HFFc6 (cell line): ENCODE measurements around the gene PDE4B. TPM values are rescaled to one million over a fixed set of nuclear protein-coding genes. Genes with fewer than 3 reads are reported as not detected.
A peak's percentile ranks its signal among the peaks of the same experiment; 100 is the strongest.

ENCODE experiments used
- DNase-seq: peaks from one replicate; pipeline ENCODE4 v3.0.0-alpha.2; 2018
- H3K27ac Mint-ChIP-seq: 2 replicates; pipeline ENCODE4 v1.8.0; 2020; ENCODE audit warnings: mild to moderate bottlenecking, mixed read lengths
- H3K27me3 Mint-ChIP-seq: 2 replicates; pipeline ENCODE4 v1.8.0; 2021; ENCODE audit warnings: mild to moderate bottlenecking, moderate library complexity, mixed read lengths; ENCODE audit not compliant: insufficient read depth
- H3K36me3 Mint-ChIP-seq: 2 replicates; pipeline ENCODE4 v1.8.0; 2021; ENCODE audit warnings: low read depth, mixed read lengths
- H3K4me1 Mint-ChIP-seq: 2 replicates; pipeline ENCODE4 v1.8.0; 2020; ENCODE audit warnings: low read depth, mixed read lengths
- H3K4me3 Mint-ChIP-seq: 2 replicates; pipeline ENCODE4 v1.8.0; 2020; ENCODE audit warnings: mild to moderate bottlenecking, moderate library complexity, mixed read lengths
- H3K9me3 Mint-ChIP-seq: 2 replicates; pipeline ENCODE4 v1.8.0; 2020; ENCODE audit warnings: mild to moderate bottlenecking, mixed read lengths
- CTCF ChIP-seq: fragments of 200-600 bp; sonication (generic); IDR thresholded peaks from 2 replicates; pipeline ENCODE4 v1.5.0; 2021; ENCODE audit warnings: antibody characterized with exemption, mild to moderate bottlenecking
- total RNA-seq, 6 experiments: library from RNA; stranded (reverse); fragmentation: NEBNext Ultra II Directional; extraction: Animal tissue kit (Norgen Biotek cat#: 25700); gene quantifications; 2 replicates in 1 of 6; 3 replicates in 5 of 6; pipeline ENCODE4 v1.2.3, GENCODE V29; 2021

Gene PDE4B
- total RNA-seq, 6 experiments from 2014 or later = 34.9 to 57.6 (median 42.8) TPM

GRCh38 chr1:66296370-66296769 lies 503.7 kb downstream of the PDE4B start:
- no peak overlapping the region for H3K27ac Mint-ChIP-seq
- H3K27me3 Mint-ChIP-seq = no peaks in the 10 kb centered on the region

GRCh38 chr1:66296951-66297350 lies 504.3 kb downstream of the PDE4B start:
- Mint-ChIP-seq H3K36me3 (no peaks in the 10 kb centered on the region), H3K4me3 (no peak overlapping the region), H3K9me3 (no peaks in the 10 kb centered on the region), H3K27ac (no peak overlapping the region), H3K4me1 (peaks cover 46% of the 10 kb centered on the region), H3K27me3 (no peaks in the 10 kb centered on the region)
- no peak for TF ChIP-seq CTCF
- no peak for DNase-seq

More at GRCh38 chr1:66296370-66296769, 503.7 kb downstream of the PDE4B start:
- H3K9me3 Mint-ChIP-seq = no peaks in the 10 kb centered on the region
- no peak overlapping the region for H3K4me3 Mint-ChIP-seq
- TF ChIP-seq CTCF = no peak
- no peak for DNase-seq
- peaks cover 46% of the 10 kb centered on the region for H3K4me1 Mint-ChIP-seq
- no peaks in the 10 kb centered on the region for H3K36me3 Mint-ChIP-seq

- no peak for DNase-seq
- Mint-ChIP-seq H3K9me3 (no peaks in the 10 kb centered on the region), H3K4me1 (peaks cover 44% of the 10 kb centered on the region), H3K27me3 (no peaks in the 10 kb centered on the region), H3K4me3 (no peak overlapping the region), H3K27ac (no peak overlapping the region), H3K36me3 (no peaks in the 10 kb centered on the region)
- no peak for TF ChIP-seq CTCF
These were observed 505.8 kb downstream of the PDE4B start for GRCh38 chr1:66298464-66298863.

- no peaks in the 10 kb centered on the region for H3K36me3 Mint-ChIP-seq
- no peaks in the 10 kb centered on the region for H3K9me3 Mint-ChIP-seq
- H3K27me3 Mint-ChIP-seq = no peaks in the 10 kb centered on the region
- H3K4me3 Mint-ChIP-seq = no peak overlapping the region
- H3K27ac Mint-ChIP-seq = 0 out of 2 replicates have a peak overlapping the region, but pooled peaks have one; percentile 82
- TF ChIP-seq CTCF = no peak
- H3K4me1 Mint-ChIP-seq = peaks cover 35% of the 10 kb centered on the region
- no peak for DNase-seq
These were observed 507.7 kb downstream of the PDE4B start for GRCh38 chr1:66300280-66300971.

- Mint-ChIP-seq H3K9me3 (no peaks in the 10 kb centered on the region), H3K4me1 (peaks cover 35% of the 10 kb centered on the region), H3K27ac (peak overlapping the region; percentile 82), H3K27me3 (no peaks in the 10 kb centered on the region), H3K36me3 (no peaks in the 10 kb centered on the region), H3K4me3 (peak overlapping the region; percentile 75)
- no peak for DNase-seq
- no peak for TF ChIP-seq CTCF
These were observed 508.3 kb downstream of the PDE4B start for GRCh38 chr1:66300972-66301451.
